Panc1 (cell line): ENCODE data around the gene CDK1. TPM values are rescaled to one million over a fixed set of nuclear protein-coding genes. Genes with fewer than 3 reads are reported as not detected.
A peak's percentile ranks its signal among the peaks of the same experiment; 100 is the strongest.

Source experiments
- ATAC-seq: fragments of 200-7000 bp; cut with Tn5 transposase; 2 replicates; pipeline ENCODE4 v1.9.1; 2020; ENCODE audit warnings: mild to moderate bottlenecking, moderate library complexity
- BruUV-seq: library from RNA; stranded (reverse); fragments of 400-500 nt; replicated peaks from 2 replicates; lab custom pipeline; 2021; lab: Mats Ljungman, UMichigan
- CTCF ChIA-PET: fragments of 300-600 bp; sonication (Branson Sonifier 250); formaldehyde crosslinking; loops from one replicate; lab custom pipeline; 2022; ENCODE audit warnings: antibody characterized with exemption; lab: Charles Lee
- POLR2A ChIA-PET: fragments of 300-600 bp; sonication (Branson Sonifier 250); formaldehyde crosslinking; loops from one replicate; lab custom pipeline; 2022; ENCODE audit warnings: antibody characterized with exemption; lab: Charles Lee
- DNase-seq: peaks from one replicate; pipeline ENCODE4 v3.0.0-alpha.2; 2010; ENCODE audit warnings: low read depth, low spot score
- H3K27ac ChIP-seq: 2 replicates; pipeline ENCODE4 v1.5.1; 2011; ENCODE audit warnings: mild to moderate bottlenecking, low read length, inconsistent platforms
- H3K27me3 ChIP-seq: fragments of 200-500 bp; sonication (Bioruptor generic); 2 replicates; pipeline ENCODE4 v1.6.0; 2014; ENCODE audit warnings: low read length, inconsistent platforms; ENCODE audit not compliant: control insufficient read depth, insufficient read depth
- H3K36me3 ChIP-seq: fragments of 200-500 bp; sonication (Bioruptor generic); 2 replicates; pipeline ENCODE4 v1.5.1; 2014; ENCODE audit warnings: inconsistent platforms, mild to moderate bottlenecking, low read length, moderate library complexity; ENCODE audit not compliant: control insufficient read depth, insufficient read depth
- H3K4me1 ChIP-seq: 2 replicates; pipeline ENCODE4 v1.5.1; 2011; ENCODE audit warnings: inconsistent platforms, mild to moderate bottlenecking, low read length, moderate library complexity; ENCODE audit not compliant: control insufficient read depth, insufficient read depth
- H3K4me3 ChIP-seq, 2 experiments: 2 replicates each; pipeline ENCODE4 v1.5.1; 2011 to 2012; ENCODE audit warnings: low read depth in 2 of 2, low read length in 2 of 2, mild to moderate bottlenecking in 2 of 2, inconsistent platforms in 1 of 2, moderate library complexity in 1 of 2
- H3K9me3 ChIP-seq: fragments of 200-500 bp; sonication (Bioruptor generic); 2 replicates; pipeline ENCODE4 v1.5.1; 2014; ENCODE audit warnings: low read depth, mild to moderate bottlenecking, inconsistent platforms, low read length, moderate library complexity; ENCODE audit not compliant: control insufficient read depth, insufficient read depth
- POLR2AphosphoS5 ChIP-seq: IDR thresholded peaks from 2 replicates; pipeline ENCODE4 v1.6.1; 2012; ENCODE audit warnings: mild to moderate bottlenecking, low read depth, low read length, moderate library complexity
- REST ChIP-seq, 2 experiments: IDR thresholded peaks; 2 replicates each; pipeline ENCODE4 v1.6.1; 2011 to 2012; ENCODE audit warnings: low read depth in 2 of 2, control low read depth in 1 of 2, low read length in 1 of 2, mild to moderate bottlenecking in 1 of 2, moderate library complexity in 1 of 2; ENCODE audit not compliant: insufficient read depth in 1 of 2
- SIN3A ChIP-seq: IDR thresholded peaks from 2 replicates; pipeline ENCODE4 v1.6.1; 2012; ENCODE audit warnings: low read depth, mild to moderate bottlenecking, low read length, moderate library complexity, borderline replicate concordance; ENCODE audit not compliant: insufficient read depth
- TCF7L2 ChIP-seq: IDR thresholded peaks from 2 replicates; pipeline ENCODE4 v1.6.1; 2011; ENCODE audit warnings: mild to moderate bottlenecking, low read depth, low read length, inconsistent platforms
- in situ Hi-C: cut with HindIII; loops from 2 replicates; pipeline ENCODE4 v1.10.0; 2016; ENCODE audit warnings: low sequenced_read_pairs, low pct_unique_long_range_greater_than_20kb
- intact Hi-C: fragments of 100-400 bp; cut with micrococcal nuclease; formaldehyde crosslinking; loops from one replicate; pipeline ENCODE4 v1.10.0; 2022; ENCODE audit not compliant: unreplicated experiment
- total RNA-seq: library from RNA; stranded (reverse); gene quantifications from one replicate; pipeline ENCODE4 v1.2.1, GENCODE V29; 2021; ENCODE audit not compliant: unreplicated experiment
- TF ChIP-seq, protein P1 (sequence below): fragments of 450-650 bp; IDR thresholded peaks from 2 replicates; pipeline ENCODE4 v1.5.1; 2017; ENCODE audit warnings: mild to moderate bottlenecking

The CDK1 gene
- total RNA-seq, 1 experiment from 2014 or later = 75.5 TPM

GRCh38 chr10:60796481-60796880 is 18.2 kb downstream of the CDK1 start:
- H3K9me3 ChIP-seq = no peaks in the 10 kb centered on the region
- no TSS peak for BruUV-seq
- H3K4me1 ChIP-seq = peaks cover 2% of the 10 kb centered on the region; the same call in 1 of the 2 replicates
- peaks cover 45% of the 10 kb centered on the region for H3K36me3 ChIP-seq
- ChIA-PET CTCF (no interaction called here), POLR2A (no interaction called here)
- in situ Hi-C loops = no loop called here
- H3K27ac ChIP-seq = no peak overlapping the region
- H3K27me3 ChIP-seq = no peaks in the 10 kb centered on the region
- DNase-seq (no peak), ATAC-seq (no peak)
- TF ChIP-seq REST (IDR thresholded peaks at IDR 0.05; ENCODE audit: insufficient read depth in 1 of 2, low read depth in 2 of 2, low read length in 1 of 2) = no peak
- TF ChIP-seq, protein P1, sequence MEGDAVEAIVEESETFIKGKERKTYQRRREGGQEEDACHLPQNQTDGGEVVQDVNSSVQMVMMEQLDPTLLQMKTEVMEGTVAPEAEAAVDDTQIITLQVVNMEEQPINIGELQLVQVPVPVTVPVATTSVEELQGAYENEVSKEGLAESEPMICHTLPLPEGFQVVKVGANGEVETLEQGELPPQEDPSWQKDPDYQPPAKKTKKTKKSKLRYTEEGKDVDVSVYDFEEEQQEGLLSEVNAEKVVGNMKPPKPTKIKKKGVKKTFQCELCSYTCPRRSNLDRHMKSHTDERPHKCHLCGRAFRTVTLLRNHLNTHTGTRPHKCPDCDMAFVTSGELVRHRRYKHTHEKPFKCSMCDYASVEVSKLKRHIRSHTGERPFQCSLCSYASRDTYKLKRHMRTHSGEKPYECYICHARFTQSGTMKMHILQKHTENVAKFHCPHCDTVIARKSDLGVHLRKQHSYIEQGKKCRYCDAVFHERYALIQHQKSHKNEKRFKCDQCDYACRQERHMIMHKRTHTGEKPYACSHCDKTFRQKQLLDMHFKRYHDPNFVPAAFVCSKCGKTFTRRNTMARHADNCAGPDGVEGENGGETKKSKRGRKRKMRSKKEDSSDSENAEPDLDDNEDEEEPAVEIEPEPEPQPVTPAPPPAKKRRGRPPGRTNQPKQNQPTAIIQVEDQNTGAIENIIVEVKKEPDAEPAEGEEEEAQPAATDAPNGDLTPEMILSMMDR = no peak
- no peak for TF ChIP-seq TCF7L2
- TF ChIP-seq POLR2AphosphoS5 = no peak
- H3K4me3 ChIP-seq = no peak overlapping the region
- intact Hi-C loops = no loop called here

GRCh38 chr10:60797200-60797599 is 18.9 kb downstream of the CDK1 start:
- H3K9me3 ChIP-seq = no peaks in the 10 kb centered on the region
- no TSS peak for BruUV-seq
- intact Hi-C loops = no loop called here
- ChIA-PET CTCF (no interaction called here), POLR2A (no interaction called here)
- H3K4me3 ChIP-seq = no peak overlapping the region
- H3K4me1 ChIP-seq = peaks cover 6% of the 10 kb centered on the region; the same call in 1 of the 2 replicates
- in situ Hi-C loops = no loop called here
- no peaks in the 10 kb centered on the region for H3K27me3 ChIP-seq
- TF ChIP-seq, protein P1 = no peak
- TF ChIP-seq POLR2AphosphoS5 (no peak), SIN3A (no peak), REST (IDR thresholded peaks at IDR 0.05; ENCODE audit: insufficient read depth in 1 of 2, low read depth in 2 of 2, low read length in 1 of 2) (no peak), TCF7L2 (no peak)
- DNase-seq (no peak), ATAC-seq (peak; percentile 52; the same call in 1 of the 2 replicates)
- peaks cover 38% of the 10 kb centered on the region for H3K36me3 ChIP-seq
- H3K27ac ChIP-seq = no peak overlapping the region
